ENCODE results near the gene GPR179.
"Not testable (repeated sequence)": the region's sequence is repeated elsewhere in the genome, so short reads cannot be mapped to it uniquely, and the experiment has no call there.

GPR179 gene

GRCh38 chr17:38322897-38323296, 20.9 kb downstream of the GPR179 start:
- no peak for DNase-seq

- peak; percentile 77 for DNase-seq
These were observed 21.5 kb downstream of the GPR179 start for GRCh38 chr17:38322156-38322779.

GRCh38 chr17:38320482-38320881, 23.3 kb downstream of the GPR179 start:
- DNase-seq: no peak

GRCh38 chr17:38317081-38317480, 26.7 kb downstream of the GPR179 start:
- no peak for DNase-seq

- DNase-seq: no peak
These were observed 28.3 kb downstream of the GPR179 start for GRCh38 chr17:38315497-38315896.

- DNase-seq: peak; percentile 96
These were observed 46.8 kb downstream of the GPR179 start, which contains the start of gene MRPL45 for GRCh38 chr17:38296834-38297517. Gene MRPL45 (plus strand): TSS chr17:38297168. CDS start chr17:38297184, 16 bp downstream.

GRCh38 chr17:38295602-38296365, 48.0 kb downstream of the GPR179 start:
- peak; percentile 4 for DNase-seq

- DNase-seq: not testable (repeated sequence)
These were observed 54.0 kb downstream of the GPR179 start for GRCh38 chr17:38289760-38290159.

- peak; percentile 41 for DNase-seq
These were observed 55.4 kb downstream of the GPR179 start for GRCh38 chr17:38288217-38288827.

- peak; percentile 51 for DNase-seq
These were observed 57.2 kb downstream of the GPR179 start for GRCh38 chr17:38286501-38287091.

GRCh38 chr17:38285994-38286393, 57.8 kb downstream of the GPR179 start:
- DNase-seq: not testable (repeated sequence)
